HEK293T (cell line): ENCODE data around the gene BRD4.

ENCODE experiments used
- CTCF ChIA-PET: fragments of 350-600 bp; formaldehyde crosslinking; extraction: SDS; loops from one replicate; lab custom pipeline; 2021; ENCODE audit warnings: antibody characterized with exemption, inconsistent platforms; lab: Yijun Ruan, JAX
- POLR2A ChIA-PET: fragments of 350-600 bp; formaldehyde crosslinking; extraction: SDS; loops from one replicate; lab custom pipeline; 2020; ENCODE audit warnings: antibody characterized with exemption, inconsistent platforms; lab: Yijun Ruan, JAX
- DNase-seq: peaks from one replicate; pipeline ENCODE4 v3.0.0; 2012; ENCODE audit warnings: mixed read lengths; ENCODE audit errors: extremely low spot score
- ARNT ChIP-seq: fragments of 450-650 bp; IDR thresholded peaks from 2 replicates; pipeline ENCODE4 v1.6.1; 2017; ENCODE audit warnings: mild to moderate bottlenecking
- BHLHE40 ChIP-seq: fragments of 450-650 bp; IDR thresholded peaks from 2 replicates; pipeline ENCODE4 v1.6.1; 2016; ENCODE audit warnings: mild to moderate bottlenecking, moderate library complexity, borderline replicate concordance
- CTBP1 ChIP-seq: fragments of 450-650 bp; IDR thresholded peaks from 2 replicates; pipeline ENCODE4 v1.6.1; 2016; ENCODE audit warnings: borderline replicate concordance
- ELF4 ChIP-seq: fragments of 450-650 bp; IDR thresholded peaks from 2 replicates; pipeline ENCODE4 v1.6.1; 2017; ENCODE audit warnings: antibody characterized with exemption
- FOXA1 ChIP-seq: fragments of 450-650 bp; IDR thresholded peaks from 2 replicates; pipeline ENCODE4 v1.6.1; 2016; ENCODE audit warnings: mild to moderate bottlenecking
- FOXK2 ChIP-seq: fragments of 450-650 bp; IDR thresholded peaks from 2 replicates; pipeline ENCODE4 v1.6.1; 2016; ENCODE audit warnings: mild to moderate bottlenecking
- FOXM1 ChIP-seq: fragments of 450-650 bp; IDR thresholded peaks from 2 replicates; pipeline ENCODE4 v1.6.1; 2017; ENCODE audit warnings: mild to moderate bottlenecking, borderline replicate concordance
- HDGF ChIP-seq: fragments of 450-650 bp; IDR thresholded peaks from 2 replicates; pipeline ENCODE4 v1.6.1; 2017; ENCODE audit warnings: antibody characterized with exemption, borderline replicate concordance
- L3MBTL2 ChIP-seq: fragments of 450-650 bp; conservative IDR thresholded peaks from 2 replicates; pipeline ENCODE4 v1.6.1; 2016; ENCODE audit warnings: mild to moderate bottlenecking
- LEF1 ChIP-seq: fragments of 450-650 bp; IDR thresholded peaks from 2 replicates; pipeline ENCODE4 v1.6.1; 2017; ENCODE audit warnings: mild to moderate bottlenecking, borderline replicate concordance
- NFRKB ChIP-seq: fragments of 450-650 bp; IDR thresholded peaks from 2 replicates; pipeline ENCODE4 v1.6.1; 2016; ENCODE audit warnings: mild to moderate bottlenecking, moderate library complexity
- SP1 ChIP-seq: fragments of 450-650 bp; IDR thresholded peaks from 2 replicates; pipeline ENCODE4 v1.6.1; 2017
- SUZ12 ChIP-seq: fragments of 450-650 bp; IDR thresholded peaks from 2 replicates; pipeline ENCODE4 v1.6.1; 2016; ENCODE audit warnings: mild to moderate bottlenecking
- TARDBP ChIP-seq: fragments of 450-650 bp; IDR thresholded peaks from 2 replicates; pipeline ENCODE4 v1.6.1; 2016
- ZNF384 ChIP-seq: fragments of 450-650 bp; IDR thresholded peaks from 2 replicates; pipeline ENCODE4 v1.6.1; 2016
- TF ChIP-seq, protein P1 (sequence below): fragments of 450-650 bp; IDR thresholded peaks from 2 replicates; pipeline ENCODE4 v1.6.1; 2016

The BRD4 gene

GRCh38 chr19:15371786-15372380, 39.5 kb upstream of the BRD4 start:
- ChIA-PET CTCF (interaction anchor here (0.6 kb wide), 1 partner anchor 90 kb away, joined by 3 read pairs; no protein-coding TSS in a partner anchor), POLR2A (no interaction called here)
- DNase-seq, result no peak
- TF ChIP-seq NFRKB, result no peak
- TF ChIP-seq SP1, result no peak
- no peak for TF ChIP-seq L3MBTL2

DNA sequence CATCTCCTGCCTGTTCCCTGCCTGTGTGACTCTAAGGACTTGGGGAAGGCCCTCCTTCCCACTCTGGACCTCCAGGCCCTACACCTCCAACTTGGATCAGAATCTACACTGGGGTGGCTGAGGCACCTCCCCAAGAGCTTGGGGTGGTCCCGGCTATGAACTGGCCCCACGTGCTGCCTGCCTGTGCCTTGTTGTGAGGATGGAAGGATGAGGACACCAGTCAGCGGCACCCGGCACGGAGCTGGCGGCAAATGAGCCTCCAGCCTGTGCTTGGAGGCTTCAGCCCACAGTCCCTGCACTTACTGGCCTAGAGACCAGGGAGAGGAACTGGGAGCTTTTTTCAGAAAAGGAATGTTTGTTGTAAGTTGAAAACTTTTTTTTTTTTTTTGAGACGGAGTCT, 38.8 kb upstream of the BRD4 start:
- DNase-seq, result no peak
- POLR2A ChIA-PET, result interaction anchor here (0.6 kb wide), 1 partner anchor 47 kb away, joined by 4 read pairs; no protein-coding TSS in a partner anchor
- TF ChIP-seq, protein P1, sequence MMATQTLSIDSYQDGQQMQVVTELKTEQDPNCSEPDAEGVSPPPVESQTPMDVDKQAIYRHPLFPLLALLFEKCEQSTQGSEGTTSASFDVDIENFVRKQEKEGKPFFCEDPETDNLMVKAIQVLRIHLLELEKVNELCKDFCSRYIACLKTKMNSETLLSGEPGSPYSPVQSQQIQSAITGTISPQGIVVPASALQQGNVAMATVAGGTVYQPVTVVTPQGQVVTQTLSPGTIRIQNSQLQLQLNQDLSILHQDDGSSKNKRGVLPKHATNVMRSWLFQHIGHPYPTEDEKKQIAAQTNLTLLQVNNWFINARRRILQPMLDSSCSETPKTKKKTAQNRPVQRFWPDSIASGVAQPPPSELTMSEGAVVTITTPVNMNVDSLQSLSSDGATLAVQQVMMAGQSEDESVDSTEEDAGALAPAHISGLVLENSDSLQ, result no peak
- TF ChIP-seq LEF1, result no peak
- no peak for TF ChIP-seq FOXA1
- no peak for TF ChIP-seq BHLHE40
- no peak for TF ChIP-seq SP1
- no peak for TF ChIP-seq SUZ12
- no peak for TF ChIP-seq ELF4
- TF ChIP-seq HDGF, result no peak
- no peak for TF ChIP-seq NFRKB
- TF ChIP-seq FOXM1, result no peak
- no peak for TF ChIP-seq L3MBTL2
- no peak for TF ChIP-seq ARNT
- TF ChIP-seq TARDBP, result no peak
- TF ChIP-seq FOXK2, result no peak
- no peak for TF ChIP-seq ZNF384
- no peak for TF ChIP-seq CTBP1
- CTCF ChIA-PET, result interaction anchor here (0.6 to 0.7 kb wide), 2 partner anchors 84 to 89 kb away, joined by 3 to 4 read pairs; no protein-coding TSS in a partner anchor

- CTCF ChIA-PET, result no interaction called here
- TF ChIP-seq HDGF, result no peak
- TF ChIP-seq TARDBP, result no peak
- TF ChIP-seq, protein P1, result no peak
- TF ChIP-seq NFRKB, result no peak
- POLR2A ChIA-PET, result interaction anchor here (1.5 kb wide), 1 partner anchor 50 kb away, joined by 4 read pairs; the partner anchor contains the start of gene AKAP8L
- DNase-seq, result no peak
Observed at GRCh38 chr19:15369594-15369891, 37.2 kb upstream of the BRD4 start.

DNA sequence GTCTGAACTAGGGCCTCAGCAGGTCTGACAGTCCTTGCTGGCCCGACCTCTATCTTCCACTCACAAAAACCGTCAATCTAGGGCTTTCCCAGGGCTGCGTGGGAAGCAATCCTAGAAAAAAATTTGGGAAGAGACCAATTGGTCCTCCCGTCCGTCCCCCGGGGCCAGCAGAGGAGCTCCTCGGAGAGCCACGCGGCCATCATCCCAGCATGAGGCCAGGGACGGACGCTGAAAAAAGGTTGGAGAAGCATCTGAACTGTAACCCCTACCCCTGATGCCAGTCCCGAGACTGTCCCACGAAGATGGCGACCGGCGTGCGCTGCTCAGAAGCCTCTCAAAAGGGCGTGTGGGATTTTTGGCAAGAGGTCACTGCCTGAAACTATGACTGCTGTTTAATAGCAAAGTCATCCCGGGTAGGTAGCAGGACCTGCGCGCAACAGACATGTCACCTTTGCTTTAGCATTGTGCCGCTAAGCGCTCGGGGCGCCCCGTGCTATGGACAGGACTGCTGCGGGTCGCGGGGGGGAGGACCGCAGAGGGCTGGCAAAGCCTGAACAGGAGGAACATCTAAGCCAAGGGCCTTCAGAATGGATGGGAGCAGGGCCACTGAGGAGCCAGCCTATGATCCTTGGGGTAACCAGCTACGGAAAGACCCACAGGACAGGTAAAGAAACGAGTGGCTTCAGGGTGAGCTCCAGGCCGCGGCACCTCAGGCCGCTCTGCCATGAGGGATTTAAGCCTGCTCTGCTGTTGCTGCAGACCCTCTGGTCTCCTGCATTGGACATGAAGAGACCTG, 36.7 kb upstream of the BRD4 start:
- POLR2A ChIA-PET, result interaction anchor here (1.5 to 2.0 kb wide), 2 partner anchors 10 to 50 kb away, joined by 4 to 7 read pairs; partner anchors contain the start of genes AKAP8 and AKAP8L
- no peak for TF ChIP-seq CTBP1
- TF ChIP-seq LEF1, result no peak
- no peak for TF ChIP-seq SP1
- TF ChIP-seq FOXM1, result no peak
- TF ChIP-seq ELF4, result no peak
- TF ChIP-seq NFRKB, result no peak
- no peak for TF ChIP-seq ARNT
- DNase-seq, result no peak
- CTCF ChIA-PET, result no interaction called here

DNA sequence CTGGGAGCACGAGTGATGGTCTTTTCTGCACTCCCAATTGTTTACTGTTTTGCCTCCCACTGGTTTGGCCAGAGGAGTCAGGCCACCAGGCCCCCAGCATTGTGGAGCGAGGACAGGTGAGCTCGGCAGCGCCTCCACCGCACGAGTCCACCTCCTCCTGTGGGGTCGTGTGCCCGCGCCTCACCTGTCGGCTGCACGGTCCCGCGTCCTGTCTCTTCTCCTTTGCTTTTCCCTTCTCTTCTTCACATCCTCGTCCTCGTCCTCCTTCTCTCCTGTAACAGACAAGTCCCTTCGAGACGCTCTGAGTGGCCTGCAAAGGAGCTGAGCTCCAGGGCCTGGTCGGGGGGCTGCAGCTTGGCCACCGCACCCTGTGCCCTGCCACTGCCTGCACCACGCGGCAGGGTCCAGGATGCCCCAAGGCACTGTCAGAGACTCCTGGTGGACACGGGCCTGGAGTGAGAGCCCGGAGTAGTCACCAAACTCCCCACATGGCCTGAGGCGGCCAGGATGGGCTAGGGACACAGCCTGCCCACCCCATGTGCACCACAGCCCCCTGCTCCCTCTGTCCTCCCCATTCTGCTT, 35.8 kb upstream of the BRD4 start:
- CTCF ChIA-PET, result no interaction called here
- POLR2A ChIA-PET, result interaction anchor here (1.5 to 2.0 kb wide), 2 partner anchors 11 to 51 kb away, joined by 4 to 7 read pairs; partner anchors contain the start of genes AKAP8 and AKAP8L
- DNase-seq, result no peak
- TF ChIP-seq CTBP1 (no peak), LEF1 (no peak), HDGF (no peak)

DNA sequence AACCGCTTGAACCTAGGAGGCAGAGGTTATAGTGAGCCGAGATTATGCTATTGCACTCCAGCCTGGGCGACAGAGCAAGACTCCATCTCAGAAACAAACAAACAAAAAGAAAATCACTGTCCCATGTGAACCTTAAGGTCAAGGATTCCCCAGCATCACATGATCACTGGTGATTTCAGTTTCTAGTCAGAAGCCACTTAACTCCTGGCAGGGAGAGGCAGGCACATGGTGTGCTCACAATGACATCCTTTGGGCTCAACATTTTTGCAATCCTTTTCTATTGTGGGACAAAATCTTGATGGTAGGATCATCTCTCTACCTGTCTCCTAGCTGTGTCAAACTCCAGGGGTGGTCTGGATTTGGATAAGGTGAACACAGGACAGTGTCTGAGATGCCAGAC, 35.1 kb upstream of the BRD4 start:
- ChIA-PET POLR2A (interaction anchor here (2.0 kb wide), 1 partner anchor 12 kb away, joined by 7 read pairs; the partner anchor contains the start of gene AKAP8), CTCF (no interaction called here)

More for the DNA sequence above, 35.1 kb upstream of the BRD4 start:
- TF ChIP-seq FOXM1 (no peak), SUZ12 (no peak), HDGF (no peak), CTBP1 (no peak), ELF4 (no peak), L3MBTL2 (no peak), TARDBP (no peak), ARNT (no peak), SP1 (no peak), LEF1 (no peak), FOXA1 (no peak), FOXK2 (no peak), NFRKB (no peak), ZNF384 (no peak), BHLHE40 (no peak)
- TF ChIP-seq, protein P1, result no peak
- DNase-seq, result no peak
